Metanephros (tissue), 2 donors: ENCODE results near the gene TGFB1. TPM values are rescaled to one million over a fixed set of nuclear protein-coding genes. Genes with fewer than 3 reads are reported as not detected.

Source experiments
- small RNA-seq: library from RNA; depleted of rRNA; stranded (forward); fragments of <200 nt; gene quantifications from one replicate; pipeline ENCODE3, GENCODE V24; 2014; ENCODE audit warnings: low replicate concordance
- total RNA-seq: library from RNA; depleted of rRNA; stranded (reverse); fragments of >200 nt; gene quantifications from one replicate; pipeline ENCODE4 v1.2.3, GENCODE V29; 2014

The TGFB1 gene
- total RNA-seq, result 23.9 TPM

GRCh38 chr19:41353466-41354342 lies at the start of gene TGFB1:
Gene TGFB1, minus strand, starts transcription at chr19:41353922. Its CDS starts 878 bp downstream, at chr19:41353044.

GRCh38 chr19:41397086-41398049 lies 43.6 kb upstream of the TGFB1 start, which contains the start of the genes BCKDHA and EXOSC5:
Gene BCKDHA, plus strand, starts transcription at chr19:41397818. Its CDS starts 10 bp downstream, at chr19:41397828.
Gene EXOSC5, minus strand, starts transcription at chr19:41397359. Its CDS starts 31 bp downstream, at chr19:41397328.

GRCh38 chr19:41376241-41376997 lies 22.7 kb upstream of the TGFB1 start, which contains the start of gene TMEM91:
Gene TMEM91, plus strand, starts transcription at chr19:41376533. Its CDS starts 1,777 bp downstream, at chr19:41378310.

DNA sequence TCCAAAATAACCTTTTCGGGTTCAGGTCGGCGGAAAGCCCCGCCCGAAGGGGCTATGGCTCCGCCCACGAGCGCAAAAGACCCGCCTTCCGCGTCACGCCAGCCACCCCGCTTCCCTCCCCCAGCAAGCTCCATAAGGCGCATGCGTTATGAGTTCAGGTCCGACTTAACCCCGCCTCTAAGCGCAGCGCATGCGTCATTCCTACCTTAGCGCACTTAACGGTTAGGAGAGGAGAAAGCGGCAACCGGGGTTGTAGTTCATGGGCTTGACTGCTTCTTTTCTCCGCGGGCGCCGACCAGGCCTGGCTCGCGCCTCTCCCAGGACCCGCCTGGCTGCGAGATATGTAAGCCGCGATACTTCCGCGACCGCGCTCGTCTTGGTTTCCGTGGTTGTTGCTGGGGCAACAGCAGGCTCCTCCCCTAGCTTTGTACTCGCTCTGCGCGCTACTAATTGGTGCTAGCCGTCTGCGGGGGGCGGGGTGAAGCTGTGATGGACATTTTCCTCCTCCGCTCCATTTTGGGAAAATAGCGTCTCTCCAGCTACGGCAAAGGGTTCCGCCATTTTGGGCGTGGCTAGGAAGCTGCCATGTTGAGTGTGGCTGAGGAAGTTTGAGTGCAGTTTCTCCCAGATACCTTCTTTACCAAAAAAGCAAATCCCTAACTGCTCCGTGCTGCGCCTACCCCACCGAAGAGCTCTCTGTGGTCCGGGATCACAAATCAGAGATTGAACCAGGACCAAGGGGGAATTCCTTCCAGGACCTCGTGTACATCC lies 10.2 kb upstream of the TGFB1 start, which contains the start of gene B9D2:
TSS of gene B9D2 (minus strand) at position 397 of the 771 bp plus-strand sequence. CDS start 630 bp downstream, outside the sequence.

GRCh38 chr19:41310033-41310831 lies 43.5 kb downstream of the TGFB1 start, which contains the start of gene CCDC97:
Gene CCDC97, plus strand, starts transcription at chr19:41310172. Its CDS starts 139 bp downstream, at chr19:41310311.

Small RNAs within 50 kb of the gene (small RNA-seq; reads per million reads assigned to genes)
- not detected for gene RN7SL34P

Other genes with a start within 250 kb of the TGFB1 start
- not detected for gene CYP2F1, start 239.5 kb downstream of the TGFB1 start, total RNA-seq
- gene CYP2S1, start 160.7 kb downstream of the TGFB1 start, total RNA-seq, result 1.3 TPM
- gene AXL, start 134.7 kb downstream of the TGFB1 start, total RNA-seq, result 48.8 TPM
- 152 TPM for gene HNRNPUL1, start 89.5 kb downstream of the TGFB1 start, total RNA-seq
- 21.4 TPM for gene CCDC97, start 43.8 kb downstream of the TGFB1 start, total RNA-seq
- 6.9 TPM for gene B9D2, start 10.2 kb upstream of the TGFB1 start, total RNA-seq
- 15.5 TPM for gene TMEM91, start 22.6 kb upstream of the TGFB1 start, total RNA-seq
- gene EXOSC5, start 43.4 kb upstream of the TGFB1 start, total RNA-seq, result 14.5 TPM
- 74.7 TPM for gene BCKDHA, start 43.9 kb upstream of the TGFB1 start, total RNA-seq
- 8.0 TPM for gene B3GNT8, start 73.5 kb upstream of the TGFB1 start, total RNA-seq
- gene DMAC2, start 86.0 kb upstream of the TGFB1 start, total RNA-seq, result 30.4 TPM
- 0.64 TPM for gene ERICH4, start 89.2 kb upstream of the TGFB1 start, total RNA-seq
- gene CEACAM21, start 222.2 kb upstream of the TGFB1 start, total RNA-seq, result 3.5 TPM